Measurements from ENCODE around the gene CLCNKB.
A peak's percentile ranks its signal among the peaks of the same experiment; 100 is the strongest.

CLCNKB gene

DNA sequence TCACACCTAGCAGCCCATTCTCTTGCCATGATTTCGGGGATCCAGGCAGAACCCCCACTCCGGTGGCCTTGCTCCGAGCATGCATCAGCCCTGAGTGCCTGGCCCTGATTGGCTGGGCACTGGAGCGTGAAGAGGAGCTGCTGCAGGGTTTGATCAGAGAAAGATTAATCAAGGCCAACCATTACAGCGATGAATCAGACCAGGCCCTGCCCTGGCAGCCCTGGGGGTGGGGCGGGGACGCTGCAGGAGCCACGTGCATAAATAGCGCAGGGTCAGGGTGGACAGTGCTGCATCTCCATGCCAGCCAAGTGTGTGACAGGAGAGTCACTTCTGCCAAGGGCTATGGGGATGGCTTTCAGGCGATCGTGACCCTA, 33.3 kb downstream of the CLCNKB start:
- peaks cover 30% of the 10 kb centered on the region for H3K27me3 ChIP-seq (ENCODE audit: control insufficient read depth, low read length)
- H3K9me2 ChIP-seq (replicated peaks; ENCODE audit: control insufficient read depth, low read length), result no peaks in the 10 kb centered on the region
- H3F3A ChIP-seq (ENCODE audit: control insufficient read depth, insufficient read depth), result 0 out of 2 replicates have a peak, but pooled peaks cover 3% of the 10 kb centered on the region
- H3K36me3 ChIP-seq (ENCODE audit: control insufficient read depth, low read length), result no peaks in the 10 kb centered on the region
- H4K20me1 ChIP-seq (ENCODE audit: control insufficient read depth, insufficient read depth, low read depth, low read length), result no peaks in the 10 kb centered on the region; the same call in 1 of the 2 replicates
- TF ChIP-seq, protein P1, sequence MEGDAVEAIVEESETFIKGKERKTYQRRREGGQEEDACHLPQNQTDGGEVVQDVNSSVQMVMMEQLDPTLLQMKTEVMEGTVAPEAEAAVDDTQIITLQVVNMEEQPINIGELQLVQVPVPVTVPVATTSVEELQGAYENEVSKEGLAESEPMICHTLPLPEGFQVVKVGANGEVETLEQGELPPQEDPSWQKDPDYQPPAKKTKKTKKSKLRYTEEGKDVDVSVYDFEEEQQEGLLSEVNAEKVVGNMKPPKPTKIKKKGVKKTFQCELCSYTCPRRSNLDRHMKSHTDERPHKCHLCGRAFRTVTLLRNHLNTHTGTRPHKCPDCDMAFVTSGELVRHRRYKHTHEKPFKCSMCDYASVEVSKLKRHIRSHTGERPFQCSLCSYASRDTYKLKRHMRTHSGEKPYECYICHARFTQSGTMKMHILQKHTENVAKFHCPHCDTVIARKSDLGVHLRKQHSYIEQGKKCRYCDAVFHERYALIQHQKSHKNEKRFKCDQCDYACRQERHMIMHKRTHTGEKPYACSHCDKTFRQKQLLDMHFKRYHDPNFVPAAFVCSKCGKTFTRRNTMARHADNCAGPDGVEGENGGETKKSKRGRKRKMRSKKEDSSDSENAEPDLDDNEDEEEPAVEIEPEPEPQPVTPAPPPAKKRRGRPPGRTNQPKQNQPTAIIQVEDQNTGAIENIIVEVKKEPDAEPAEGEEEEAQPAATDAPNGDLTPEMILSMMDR (IDR thresholded peaks at IDR 0.05; ENCODE audit: low read depth, low read length, poor library complexity, severe bottlenecking), result no peak
- no peak for TF ChIP-seq EZH2phosphoT487 (IDR thresholded peaks at IDR 0.05; ENCODE audit: borderline replicate concordance, low read length)
- no peaks in the 10 kb centered on the region for H3K9me3 ChIP-seq (ENCODE audit: control insufficient read depth, insufficient read depth, low read length)
- peaks cover 14% of the 10 kb centered on the region for H3K4me1 ChIP-seq (ENCODE audit: control insufficient read depth, low read length)
- H3K4me3 ChIP-seq (ENCODE audit: low read length), result no peak overlapping the region
- H3K27ac ChIP-seq (ENCODE audit: low read depth, low read length), result no peak overlapping the region
- no peaks in the 10 kb centered on the region for H3K79me2 ChIP-seq (ENCODE audit: control insufficient read depth, low read length)
- H3K4me2 ChIP-seq (ENCODE audit: low read length), result no peak overlapping the region

DNA sequence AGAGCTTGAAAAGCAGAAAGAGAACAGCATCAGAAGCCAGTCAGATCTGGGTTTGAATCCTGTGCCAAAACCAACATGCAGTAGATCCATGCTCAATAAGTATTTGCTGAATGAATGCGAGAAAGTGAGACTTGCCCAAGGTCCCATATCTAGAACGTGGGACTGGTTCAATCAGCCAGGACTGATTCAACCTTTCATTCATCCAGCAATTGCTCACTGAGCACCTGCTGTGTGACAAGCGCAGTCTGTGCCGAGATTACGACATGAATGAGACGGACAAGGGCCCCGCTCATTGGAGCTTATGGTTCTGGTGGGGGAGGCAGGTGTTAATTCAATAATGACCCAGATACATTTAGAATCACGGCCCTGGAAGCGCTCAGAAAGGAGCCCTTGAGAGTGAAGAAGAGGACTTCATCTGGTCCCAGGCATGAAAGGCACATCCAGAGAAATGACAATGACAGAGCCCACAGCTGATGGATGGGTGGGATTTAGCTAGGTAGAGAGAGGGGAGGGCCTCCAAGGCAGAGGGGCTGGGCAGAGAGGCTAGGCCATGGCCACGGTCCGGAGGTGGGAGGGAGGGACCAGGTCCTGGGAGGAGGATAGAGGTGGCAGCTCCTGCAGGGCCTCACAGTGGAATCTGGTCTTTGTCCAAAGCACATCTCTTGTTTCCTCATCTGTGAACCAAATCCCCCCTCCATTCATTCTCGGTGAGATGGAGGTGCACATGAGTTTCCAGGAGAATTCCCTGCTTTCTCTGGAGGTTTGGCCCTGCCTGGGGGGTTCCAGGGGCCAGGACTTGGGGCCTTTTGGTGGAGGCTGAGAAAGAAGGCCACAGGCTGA, 34.0 kb downstream of the CLCNKB start:
- Histone ChIP-seq H3K4me2 (ENCODE audit: low read length) (no peak overlapping the region), H3K79me2 (ENCODE audit: control insufficient read depth, low read length) (no peaks in the 10 kb centered on the region), H3K36me3 (ENCODE audit: control insufficient read depth, low read length) (no peaks in the 10 kb centered on the region), H3K27ac (ENCODE audit: low read depth, low read length) (no peak overlapping the region), H3K4me3 (ENCODE audit: low read length) (no peak overlapping the region), H4K20me1 (ENCODE audit: control insufficient read depth, insufficient read depth, low read depth, low read length) (no peaks in the 10 kb centered on the region; the same call in 1 of the 2 replicates), H3K4me1 (ENCODE audit: control insufficient read depth, low read length) (peaks cover 14% of the 10 kb centered on the region), H3F3A (ENCODE audit: control insufficient read depth, insufficient read depth) (0 out of 2 replicates have a peak, but pooled peaks cover 3% of the 10 kb centered on the region), H3K27me3 (ENCODE audit: control insufficient read depth, low read length) (peaks cover 23% of the 10 kb centered on the region), H3K9me3 (ENCODE audit: control insufficient read depth, insufficient read depth, low read length) (no peaks in the 10 kb centered on the region), H3K9me2 (replicated peaks; ENCODE audit: control insufficient read depth, low read length) (no peaks in the 10 kb centered on the region)
- TF ChIP-seq EZH2phosphoT487 (IDR thresholded peaks at IDR 0.05; ENCODE audit: borderline replicate concordance, low read length), result no peak
- TF ChIP-seq, protein P1 (IDR thresholded peaks at IDR 0.05; ENCODE audit: low read depth, low read length, poor library complexity, severe bottlenecking), result no peak

DNA sequence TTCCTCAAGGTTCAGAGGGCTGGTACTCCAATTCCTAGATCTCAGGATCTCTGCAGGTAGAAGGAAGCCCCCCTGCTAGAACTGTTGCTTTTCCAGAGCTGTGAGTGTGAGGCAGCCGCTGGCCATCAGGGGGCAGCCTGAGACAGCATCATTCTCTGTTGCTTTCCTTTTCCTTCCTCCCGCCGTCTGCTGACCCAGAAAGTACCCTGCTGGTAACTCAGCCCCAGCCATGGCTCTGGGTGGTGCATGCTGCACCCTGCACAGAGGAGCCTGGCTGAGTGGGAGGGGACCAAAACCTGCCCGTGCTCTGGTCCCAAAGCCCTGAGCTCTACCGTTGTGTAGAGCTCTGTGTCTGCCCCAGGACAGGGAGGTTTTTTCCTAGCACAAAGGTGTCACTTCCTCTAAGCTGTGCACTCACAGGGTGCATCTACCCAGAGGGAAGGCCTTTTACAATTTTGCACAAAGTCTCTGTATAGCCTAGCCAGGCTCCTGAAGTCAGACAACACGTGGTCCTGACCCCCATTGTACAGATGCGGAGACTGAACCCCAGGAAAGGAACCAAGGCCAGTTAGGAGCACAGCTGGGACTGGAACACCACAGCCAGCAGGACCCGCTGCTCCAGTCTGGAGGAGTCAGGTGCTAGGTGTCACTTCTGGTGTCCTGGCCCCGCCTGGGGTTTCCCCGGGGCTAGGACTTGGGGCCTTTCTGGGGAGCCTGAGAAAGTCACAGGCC, 35.5 kb downstream of the CLCNKB start:
- Histone ChIP-seq H3K4me2 (ENCODE audit: low read length) (peak overlapping the region; percentile 60), H3K27me3 (ENCODE audit: control insufficient read depth, low read length) (peaks cover 11% of the 10 kb centered on the region), H3K79me2 (ENCODE audit: control insufficient read depth, low read length) (no peaks in the 10 kb centered on the region), H3K4me1 (ENCODE audit: control insufficient read depth, low read length) (peaks cover 6% of the 10 kb centered on the region), H3F3A (ENCODE audit: control insufficient read depth, insufficient read depth) (no peaks in the 10 kb centered on the region), H3K9me2 (replicated peaks; ENCODE audit: control insufficient read depth, low read length) (no peaks in the 10 kb centered on the region), H3K27ac (ENCODE audit: low read depth, low read length) (no peak overlapping the region), H3K4me3 (ENCODE audit: low read length) (0 out of 2 replicates have a peak overlapping the region, but pooled peaks have one; percentile 20), H3K9me3 (ENCODE audit: control insufficient read depth, insufficient read depth, low read length) (no peaks in the 10 kb centered on the region), H4K20me1 (ENCODE audit: control insufficient read depth, insufficient read depth, low read depth, low read length) (no peaks in the 10 kb centered on the region; the same call in 1 of the 2 replicates), H3K36me3 (ENCODE audit: control insufficient read depth, low read length) (no peaks in the 10 kb centered on the region)
- TF ChIP-seq EZH2phosphoT487 (IDR thresholded peaks at IDR 0.05; ENCODE audit: borderline replicate concordance, low read length), result no peak
- TF ChIP-seq, protein P1 (IDR thresholded peaks at IDR 0.05; ENCODE audit: low read depth, low read length, poor library complexity, severe bottlenecking), result peak; percentile 86

Data from DOHH2 (cell line).